Measurements from ENCODE around the gene INF2.

INF2 gene

DNA sequence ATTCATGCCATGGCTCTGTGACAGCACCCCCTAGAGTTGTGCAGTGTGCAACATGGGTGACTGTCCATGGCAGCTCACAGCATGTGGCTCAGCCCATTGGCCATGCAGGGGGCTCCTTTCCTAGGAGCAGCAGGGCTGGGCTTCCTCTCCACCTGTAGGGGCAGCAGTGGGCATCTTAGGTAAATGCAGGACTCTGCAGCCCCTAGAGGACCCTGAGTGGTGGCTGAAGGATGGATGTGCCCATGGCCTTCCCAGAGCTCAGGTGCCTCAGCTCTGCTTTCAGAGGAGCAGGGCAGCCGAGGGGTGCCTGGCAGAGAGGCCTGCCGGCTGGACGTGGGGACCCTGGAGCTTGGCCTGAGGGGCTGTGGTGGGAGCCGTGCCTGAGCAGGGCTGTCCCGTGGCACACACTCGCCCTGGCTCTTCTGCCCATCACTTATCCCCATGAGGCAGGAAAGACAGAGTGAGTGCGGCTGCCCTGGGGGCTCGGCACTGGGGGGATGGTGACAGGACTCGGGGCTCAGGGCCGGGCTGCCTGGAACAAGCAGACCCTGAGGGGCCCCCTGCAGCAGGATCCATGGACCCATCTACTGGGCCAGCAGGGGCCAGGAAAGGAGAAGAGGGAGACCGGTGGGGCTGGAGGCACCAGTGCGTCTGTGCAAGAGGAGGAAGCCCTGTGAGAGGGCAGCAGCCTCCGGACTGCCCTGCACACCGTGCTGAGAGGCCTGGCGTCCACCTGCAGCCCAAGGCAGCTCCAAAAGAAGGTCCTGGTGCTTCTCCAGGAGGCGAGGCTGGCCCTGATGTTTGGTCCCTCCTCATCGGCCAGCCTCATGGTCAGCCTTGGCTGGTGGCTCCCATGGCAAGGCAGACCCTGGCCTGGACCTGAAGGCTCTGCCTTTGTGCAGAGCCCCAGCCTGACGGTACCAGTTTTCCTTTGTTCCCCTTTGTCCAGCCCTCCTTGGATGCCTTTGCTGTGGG lies 42.2 kb downstream of the INF2 start:
- DNase-seq (ENCODE audit: low read depth, low spot score): no peak
- in situ Hi-C loops (cut with HindIII; ENCODE audit: low sequenced_read_pairs): no loop called here
- no peak overlapping the region for H3K4me3 ChIP-seq (ENCODE audit: low read depth, low read length)
- TF ChIP-seq, protein P1, sequence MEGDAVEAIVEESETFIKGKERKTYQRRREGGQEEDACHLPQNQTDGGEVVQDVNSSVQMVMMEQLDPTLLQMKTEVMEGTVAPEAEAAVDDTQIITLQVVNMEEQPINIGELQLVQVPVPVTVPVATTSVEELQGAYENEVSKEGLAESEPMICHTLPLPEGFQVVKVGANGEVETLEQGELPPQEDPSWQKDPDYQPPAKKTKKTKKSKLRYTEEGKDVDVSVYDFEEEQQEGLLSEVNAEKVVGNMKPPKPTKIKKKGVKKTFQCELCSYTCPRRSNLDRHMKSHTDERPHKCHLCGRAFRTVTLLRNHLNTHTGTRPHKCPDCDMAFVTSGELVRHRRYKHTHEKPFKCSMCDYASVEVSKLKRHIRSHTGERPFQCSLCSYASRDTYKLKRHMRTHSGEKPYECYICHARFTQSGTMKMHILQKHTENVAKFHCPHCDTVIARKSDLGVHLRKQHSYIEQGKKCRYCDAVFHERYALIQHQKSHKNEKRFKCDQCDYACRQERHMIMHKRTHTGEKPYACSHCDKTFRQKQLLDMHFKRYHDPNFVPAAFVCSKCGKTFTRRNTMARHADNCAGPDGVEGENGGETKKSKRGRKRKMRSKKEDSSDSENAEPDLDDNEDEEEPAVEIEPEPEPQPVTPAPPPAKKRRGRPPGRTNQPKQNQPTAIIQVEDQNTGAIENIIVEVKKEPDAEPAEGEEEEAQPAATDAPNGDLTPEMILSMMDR (IDR thresholded peaks at IDR 0.05; ENCODE audit: low read depth, low read length): peak; percentile 55

DNA sequence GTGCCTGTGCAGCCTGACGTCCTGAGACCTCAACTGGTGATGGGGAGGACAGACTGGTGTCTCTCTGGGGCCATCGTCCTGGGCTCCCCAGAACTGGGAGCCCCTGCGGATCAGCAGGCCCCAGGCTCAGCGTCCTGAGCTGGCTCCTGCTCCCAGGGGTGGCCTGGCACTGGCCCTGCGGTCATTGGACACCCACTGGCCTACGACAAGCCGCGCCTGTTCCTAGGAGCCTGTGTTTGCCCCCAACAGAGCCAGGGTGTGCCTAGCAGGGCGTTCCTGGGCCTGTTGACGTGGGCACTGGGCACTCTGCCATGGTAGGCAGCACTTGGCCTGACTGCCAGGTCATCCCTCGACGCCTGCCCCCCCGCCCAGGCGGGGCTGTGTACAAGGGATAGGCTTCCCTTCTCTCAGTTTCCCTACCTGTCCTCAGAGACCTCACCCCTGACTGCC lies 43.0 kb downstream of the INF2 start:
- no peak for DNase-seq (ENCODE audit: low read depth, low spot score)
- in situ Hi-C loops (cut with HindIII; ENCODE audit: low sequenced_read_pairs): no loop called here
- H3K4me3 ChIP-seq (ENCODE audit: low read depth, low read length): no peak overlapping the region
- TF ChIP-seq, protein P1 (IDR thresholded peaks at IDR 0.05; ENCODE audit: low read depth, low read length): no peak

- no peak overlapping the region for H3K4me3 ChIP-seq (ENCODE audit: low read depth, low read length)
- in situ Hi-C loops (cut with HindIII; ENCODE audit: low sequenced_read_pairs): no loop called here
- TF ChIP-seq, protein P1 (IDR thresholded peaks at IDR 0.05; ENCODE audit: low read depth, low read length): no peak
- DNase-seq (ENCODE audit: low read depth, low spot score): no peak
Measured at GRCh38 chr14:104732931-104733681, 43.7 kb downstream of the INF2 start.

DNA sequence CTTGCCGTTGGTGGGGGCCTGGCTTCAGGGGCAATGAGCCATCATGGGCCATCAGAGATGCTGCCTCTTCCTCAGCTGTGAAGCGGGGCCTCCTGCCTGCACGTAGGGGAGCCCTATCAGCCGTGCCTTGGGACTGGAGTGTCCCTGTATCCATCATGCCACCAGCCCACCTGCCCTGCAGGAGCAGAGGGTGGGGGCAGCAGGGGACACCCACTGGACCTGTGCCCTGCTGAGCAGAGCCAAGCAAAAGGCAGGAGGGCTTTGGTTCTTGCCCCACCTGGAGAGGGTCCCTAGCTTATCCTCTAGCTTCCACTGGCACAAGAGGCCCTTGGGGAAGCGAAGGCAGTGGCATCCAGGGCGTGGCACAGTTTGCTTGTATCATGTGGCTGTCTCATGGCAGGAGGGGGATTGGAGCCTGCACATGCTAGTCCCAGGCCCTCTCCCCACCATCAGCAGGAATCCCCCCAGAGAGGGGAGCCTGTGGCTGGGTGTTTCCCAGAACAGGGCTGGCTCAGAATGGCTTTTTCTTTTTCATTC lies 44.7 kb downstream of the INF2 start:
- in situ Hi-C loops (cut with HindIII; ENCODE audit: low sequenced_read_pairs): no loop called here
- no peak for DNase-seq (ENCODE audit: low read depth, low spot score)
- no peak overlapping the region for H3K4me3 ChIP-seq (ENCODE audit: low read depth, low read length)

GRCh38 chr14:104734601-104734990 lies 45.2 kb downstream of the INF2 start:
- DNase-seq (ENCODE audit: low read depth, low spot score): no peak
- in situ Hi-C loops (cut with HindIII; ENCODE audit: low sequenced_read_pairs): no loop called here
- H3K4me3 ChIP-seq (ENCODE audit: low read depth, low read length): no peak overlapping the region
- TF ChIP-seq, protein P1 (IDR thresholded peaks at IDR 0.05; ENCODE audit: low read depth, low read length): no peak

More for the DNA sequence above, 44.7 kb downstream of the INF2 start:
- TF ChIP-seq, protein P1 (IDR thresholded peaks at IDR 0.05; ENCODE audit: low read depth, low read length): no peak

- in situ Hi-C loops (cut with HindIII; ENCODE audit: low sequenced_read_pairs): no loop called here
- H3K4me3 ChIP-seq (ENCODE audit: low read depth, low read length): no peak overlapping the region
- DNase-seq (ENCODE audit: low read depth, low spot score): no peak
- TF ChIP-seq, protein P1 (IDR thresholded peaks at IDR 0.05; ENCODE audit: low read depth, low read length): no peak
Measured at GRCh38 chr14:104734991-104735779, 45.8 kb downstream of the INF2 start.
